Esophagus muscularis mucosa (tissue), 4 donors: ENCODE results near the gene IMPDH2. TPM values are rescaled to one million over a fixed set of nuclear protein-coding genes. Genes with fewer than 3 reads are reported as not detected.
A peak's percentile ranks its signal among the peaks of the same experiment; 100 is the strongest.

Experiments
- DNase-seq: peaks from one replicate; pipeline ENCODE4 v3.0.0-alpha.2; 2017; ENCODE audit errors: extremely low spot score
- H3K27ac ChIP-seq, 4 donors: fragments of 200-600 bp; sonication (generic); replicated peaks in 1 of 4; 1 replicate in 3 of 4; 2 replicates in 1 of 4; pipeline ENCODE4 v1.5.1; 2016 to 2019; ENCODE audit warnings: mild to moderate bottlenecking in 1 of 4
- H3K27me3 ChIP-seq, 4 donors: fragments of 200-600 bp; sonication (generic); one replicate each; pipeline versions ENCODE4 v1.5.1 to v1.6.0; 2016 to 2019
- H3K36me3 ChIP-seq, 4 donors: fragments of 200-600 bp; sonication (generic); one replicate each; pipeline ENCODE4 v1.5.1; 2016 to 2019
- H3K4me1 ChIP-seq, 4 donors: fragments of 200-600 bp; sonication (generic); one replicate each; pipeline ENCODE4 v1.5.1; 2016 to 2019
- H3K4me3 ChIP-seq, 4 donors: fragments of 200-600 bp; sonication (generic); 1 replicate in 2 of 4; 2 replicates in 2 of 4; pipeline ENCODE4 v1.5.1; 2016 to 2019; ENCODE audit warnings: mild to moderate bottlenecking in 4 of 4, moderate library complexity in 1 of 4
- H3K9me3 ChIP-seq, 4 donors: fragments of 200-600 bp; sonication (generic); 1 replicate in 3 of 4; 2 replicates in 1 of 4; pipeline ENCODE4 v1.5.1; 2016 to 2019
- CTCF ChIP-seq, 3 experiments: fragments of 200-600 bp in 2 of 3; fragments of 450-650 bp in 1 of 3; sonication (generic) in 2 of 3; IDR thresholded peaks; one replicate each; pipeline ENCODE4 v1.5.1; 2017 to 2019; ENCODE audit warnings: antibody characterized with exemption in 3 of 3, mild to moderate bottlenecking in 2 of 3, moderate library complexity in 1 of 3
- EP300 ChIP-seq: sonication (generic); formaldehyde crosslinking; IDR thresholded peaks from one replicate; pipeline ENCODE4 v1.6.1; 2017; ENCODE audit warnings: antibody characterized with exemption
- POLR2A ChIP-seq: fragments of 450-650 bp; IDR thresholded peaks from one replicate; pipeline ENCODE4 v1.6.1; 2017; ENCODE audit warnings: antibody characterized with exemption, moderate library complexity, mild to moderate bottlenecking, low read depth
- POLR2AphosphoS5 ChIP-seq, 2 donors: sonication (generic); formaldehyde crosslinking; IDR thresholded peaks; one replicate each; pipeline ENCODE4 v1.6.1; 2017; ENCODE audit warnings: antibody characterized with exemption in 2 of 2
- WGBS: methylation state at CpG from one replicate; pipeline ENCODE4 v1.1.5; 2018; 5-methylcytosine and 5-hydroxymethylcytosine counted together
- intact Hi-C: fragments of 100-400 bp; cut with DNase I; formaldehyde crosslinking; loops from one replicate; pipeline ENCODE4 v1.15.1; 2023
- total RNA-seq, 4 donors: library from RNA; depleted of rRNA; stranded (reverse); fragments of >200 nt; gene quantifications; one replicate each; pipeline versions ENCODE4 v1.1.0 to v1.2.1, GENCODE V29; 2016

The IMPDH2 gene
- total RNA-seq, 4 donors from 2014 or later = 71.0 to 174 (median 123) TPM

GRCh38 chr3:49007068-49007770, 22.0 kb downstream of the IMPDH2 start, which contains the start of gene WDR6:
Gene WDR6 (plus strand): TSS chr3:49007391. CDS start chr3:49007432, 41 bp downstream.
- Histone ChIP-seq H3K36me3 (peaks cover 0 to 28% (median 12%) of the 10 kb centered on the region in 4 donors), H3K9me3 (no peaks in the 10 kb centered on the region), H3K4me1 (peaks cover 16 to 37% (median 30%) of the 10 kb centered on the region in 4 donors), H3K4me3 (peak within 1 kb of the TSS; percentile 65 to 94 (median 78)), H3K27ac (peak within 1 kb of the TSS; percentile 94 to 99 (median 94)), H3K27me3 (no peaks in the 10 kb centered on the region)
- intact Hi-C loops = loop anchor here (10.0 kb wide), 1 partner anchor 88 kb away; the partner anchor contains the start of gene QRICH1
- no peak for TF ChIP-seq EP300
- TF ChIP-seq POLR2A = no peak
- TF ChIP-seq POLR2AphosphoS5 (IDR thresholded peaks at IDR 0.05) = peak; percentile 90 to 94
- peak; percentile 41 to 60 (median 41) for TF ChIP-seq CTCF (IDR thresholded peaks at IDR 0.05)
- DNase-seq = peak; percentile 99
- 2% methylated on average over 34 of the region's 65 CpGs for WGBS

GRCh38 chr3:49006408-49007067, 22.7 kb downstream of the IMPDH2 start:
- no peaks in the 10 kb centered on the region for H3K9me3 ChIP-seq
- peaks cover 0 to 21% (median 8%) of the 10 kb centered on the region in 4 donors for H3K36me3 ChIP-seq
- peak overlapping the region; percentile 94 to 99 (median 94) for H3K27ac ChIP-seq
- WGBS = 0% methylated on average over 13 of the region's 32 CpGs
- peak overlapping the region; percentile 65 to 94 (median 78) for H3K4me3 ChIP-seq
- intact Hi-C loops = loop anchor here (10.0 kb wide), 1 partner anchor 88 kb away; the partner anchor contains the start of gene QRICH1
- peaks cover 14 to 31% (median 25%) of the 10 kb centered on the region in 4 donors for H3K4me1 ChIP-seq
- no peaks in the 10 kb centered on the region for H3K27me3 ChIP-seq
- TF ChIP-seq POLR2AphosphoS5 (IDR thresholded peaks at IDR 0.05) (peak in 1 of 2 donors; percentile 3), EP300 (no peak)
- no peak for DNase-seq

GRCh38 chr3:49005998-49006397, 23.2 kb downstream of the IMPDH2 start:
- peak overlapping the region; percentile 65 to 94 (median 78) for H3K4me3 ChIP-seq
- H3K9me3 ChIP-seq = no peaks in the 10 kb centered on the region
- no peak for TF ChIP-seq CTCF (IDR thresholded peaks at IDR 0.05)
- TF ChIP-seq EP300 = no peak
- TF ChIP-seq POLR2AphosphoS5 (IDR thresholded peaks at IDR 0.05) = no peak
- no peak for TF ChIP-seq POLR2A
- peaks cover 0 to 16% (median 5%) of the 10 kb centered on the region in 4 donors for H3K36me3 ChIP-seq
- no peak for DNase-seq
- H3K4me1 ChIP-seq = peaks cover 14 to 28% (median 25%) of the 10 kb centered on the region in 4 donors
- H3K27ac ChIP-seq = peak overlapping the region; percentile 94 to 99 (median 94)
- intact Hi-C loops = loop anchor here (2.0 to 10.0 kb wide), 2 partner anchors 15 to 89 kb away; partner anchors contain the start of genes P4HTM and QRICH1
- H3K27me3 ChIP-seq = no peaks in the 10 kb centered on the region
- 93% methylated on average over 5 of the region's 5 CpGs for WGBS

- TF ChIP-seq EP300 (no peak), POLR2AphosphoS5 (IDR thresholded peaks at IDR 0.05) (no peak), CTCF (IDR thresholded peaks at IDR 0.05) (no peak), POLR2A (no peak)
- intact Hi-C loops = loop anchor here (2.0 to 10.0 kb wide), 2 partner anchors 14 to 90 kb away; partner anchors contain the start of genes P4HTM and QRICH1
- Histone ChIP-seq H3K4me3 (no peak overlapping the region), H3K36me3 (peaks cover 0 to 16% (median 5%) of the 10 kb centered on the region in 4 donors), H3K4me1 (peaks cover 14 to 28% (median 25%) of the 10 kb centered on the region in 4 donors), H3K27ac (no peak overlapping the region), H3K27me3 (no peaks in the 10 kb centered on the region), H3K9me3 (no peaks in the 10 kb centered on the region)
- WGBS = 100% methylated on average over 2 of the region's 3 CpGs
- no peak for DNase-seq
Measured at GRCh38 chr3:49005303-49005680, 23.9 kb downstream of the IMPDH2 start.
